Measurements from ENCODE around the gene DNASE1L2. TPM values are rescaled to one million over a fixed set of nuclear protein-coding genes. Genes with fewer than 3 reads are reported as not detected.

DNASE1L2 gene
- total and polyA plus RNA-seq, 10 of the 15 experiments (the other 5 are each of a cell fraction or from before 2014, with no cell fraction given), result 0.06 to 1.5 (median 0.29) TPM

GRCh38 chr16:2284797-2285576 lies 48.7 kb downstream of the DNASE1L2 start (continued):
- TF ChIP-seq ZNF687 (IDR thresholded peaks at IDR 0.05) (no peak), ZSCAN29 (IDR thresholded peaks at IDR 0.05) (no peak), MYB (IDR thresholded peaks at IDR 0.05; ENCODE audit: borderline replicate concordance, low read depth, low read length) (no peak), CBX5 (IDR thresholded peaks at IDR 0.05; ENCODE audit: low read depth) (no peak), RBBP5 (conservative IDR thresholded peaks at IDR 0.05) (no peak), MXI1 (IDR thresholded peaks at IDR 0.05; ENCODE audit: low read depth, low read length) (no peak), RB1 (IDR thresholded peaks at IDR 0.05; ENCODE audit: borderline replicate concordance) (no peak), CUX1 (IDR thresholded peaks at IDR 0.05; ENCODE audit: insufficient replicate concordance, low read depth, low read length) (no peak), FOS (IDR thresholded peaks at IDR 0.05; ENCODE audit: borderline replicate concordance, extremely low read depth, insufficient read length) (no peak), CTCF (IDR thresholded peaks at IDR 0.05 in 2 of 3, conservative IDR thresholded peaks at IDR 0.05 in 1 of 3; ENCODE audit: control insufficient read depth in 2 of 3, extremely low read depth in 1 of 3, insufficient read depth in 1 of 3, low read depth in 3 of 3, low read length in 3 of 3) (no peak)

Data from GM12878 (cell line).